Stimulated activated naive CD8-positive, alpha-beta T cell treated with anti-CD3 and anti-CD28 coated beads, Interleukin-15, amount 100 ng/mL, for 72 hours (primary cell): Measurements from ENCODE around the gene MTR.
"Not testable (repeated sequence)": the region's sequence is repeated elsewhere in the genome, so short reads cannot be mapped to it uniquely, and the experiment has no call there.

Source experiments
- ATAC-seq: fragments of 150-1000 bp; cut with Tn5 transposase; 2 replicates; pipeline ENCODE4 v1.10.0; 2021; ENCODE audit warnings: mild to moderate bottlenecking, moderate library complexity
- DNase-seq, 2 donors: peaks; one replicate each; pipeline ENCODE4 v3.0.0; 2021 to 2022
- H3K27ac Mint-ChIP-seq, 2 donors: one replicate each; pipeline ENCODE4 v1.8.0; 2022; ENCODE audit warnings: mild to moderate bottlenecking in 2 of 2, mixed read lengths in 2 of 2, moderate library complexity in 2 of 2
- H3K27me3 Mint-ChIP-seq: one replicate; pipeline ENCODE4 v1.8.0; 2022; ENCODE audit warnings: mixed read lengths
- H3K4me1 Mint-ChIP-seq: one replicate; pipeline ENCODE4 v1.8.0; 2022; ENCODE audit warnings: mild to moderate bottlenecking, mixed read lengths
- H3K4me3 Mint-ChIP-seq, 2 donors: one replicate each; pipeline ENCODE4 v1.8.0; 2022; ENCODE audit warnings: mild to moderate bottlenecking in 2 of 2, mixed read lengths in 2 of 2, moderate library complexity in 1 of 2
- H3K9me3 Mint-ChIP-seq, 2 donors: one replicate each; pipeline ENCODE4 v1.8.0; 2022; ENCODE audit warnings: mixed read lengths in 2 of 2

MTR gene

GRCh38 chr1:236887081-236887480 lies 92.0 kb downstream of the MTR start:
- H3K27ac Mint-ChIP-seq = peak overlapping the region in 1 of 2 donors; percentile 62
- H3K9me3 Mint-ChIP-seq = no peaks in the 10 kb centered on the region
- ATAC-seq (no peak), DNase-seq (no peak)
- H3K4me1 Mint-ChIP-seq = no peaks in the 10 kb centered on the region
- H3K27me3 Mint-ChIP-seq = no peaks in the 10 kb centered on the region
- H3K4me3 Mint-ChIP-seq = no peak overlapping the region

- Mint-ChIP-seq H3K27me3 (no peaks in the 10 kb centered on the region), H3K4me3 (no peak overlapping the region), H3K4me1 (no peaks in the 10 kb centered on the region), H3K27ac (peak overlapping the region in 1 of 2 donors; percentile 62), H3K9me3 (no peaks in the 10 kb centered on the region)
- ATAC-seq (no peak), DNase-seq (no peak)
These were observed 93.0 kb downstream of the MTR start for GRCh38 chr1:236888126-236888525.

- ATAC-seq (no peak), DNase-seq (no peak)
- H3K27me3 Mint-ChIP-seq = no peaks in the 10 kb centered on the region
- H3K27ac Mint-ChIP-seq = no peak overlapping the region
- no peak overlapping the region for H3K4me3 Mint-ChIP-seq
- no peaks in the 10 kb centered on the region for H3K9me3 Mint-ChIP-seq
- no peaks in the 10 kb centered on the region for H3K4me1 Mint-ChIP-seq
These were observed 93.8 kb downstream of the MTR start for GRCh38 chr1:236888903-236889302.

GRCh38 chr1:236890152-236891056 lies 95.3 kb downstream of the MTR start:
- Mint-ChIP-seq H3K4me1 (no peaks in the 10 kb centered on the region), H3K9me3 (no peaks in the 10 kb centered on the region), H3K27me3 (no peaks in the 10 kb centered on the region), H3K27ac (no peak overlapping the region), H3K4me3 (no peak overlapping the region)
- DNase-seq (no peak), ATAC-seq (no peak)

- no peak for DNase-seq
- H3K27me3 Mint-ChIP-seq = no peaks in the 10 kb centered on the region
These were observed 98.8 kb downstream of the MTR start for GRCh38 chr1:236893626-236894545.

GRCh38 chr1:236895665-236896387 lies 100.7 kb downstream of the MTR start:
- Mint-ChIP-seq H3K27me3 (no peaks in the 10 kb centered on the region), H3K27ac (no peak overlapping the region), H3K4me1 (no peaks in the 10 kb centered on the region), H3K4me3 (no peak overlapping the region), H3K9me3 (peaks cover 3 to 4% of the 10 kb centered on the region in 2 donors)
- ATAC-seq (no peak), DNase-seq (no peak)

More at GRCh38 chr1:236893626-236894545, 98.8 kb downstream of the MTR start:
- Mint-ChIP-seq H3K9me3 (no peaks in the 10 kb centered on the region), H3K4me1 (no peaks in the 10 kb centered on the region), H3K4me3 (no peak overlapping the region), H3K27ac (peak overlapping the region; percentile 21 to 77)
- ATAC-seq = no peak

GRCh38 chr1:236896716-236897115 lies 101.6 kb downstream of the MTR start:
- Mint-ChIP-seq H3K27me3 (no peaks in the 10 kb centered on the region), H3K9me3 (peaks cover 9 to 11% of the 10 kb centered on the region in 2 donors), H3K27ac (no peak overlapping the region)

GRCh38 chr1:236904892-236905741 lies 110.0 kb downstream of the MTR start:
- Mint-ChIP-seq H3K4me1 (peaks cover 9% of the 10 kb centered on the region), H3K4me3 (no peak overlapping the region), H3K9me3 (peaks cover 9 to 36% of the 10 kb centered on the region in 2 donors), H3K27ac (no peak overlapping the region), H3K27me3 (no peaks in the 10 kb centered on the region)
- DNase-seq = no peak
- ATAC-seq = peak; percentile 85

More at GRCh38 chr1:236896716-236897115, 101.6 kb downstream of the MTR start:
- Mint-ChIP-seq H3K4me3 (no peak overlapping the region), H3K4me1 (no peaks in the 10 kb centered on the region)
- ATAC-seq = no peak
- DNase-seq = no peak

- H3K4me1 Mint-ChIP-seq = peaks cover 9% of the 10 kb centered on the region
- ATAC-seq (no peak), DNase-seq (no peak)
- peaks cover 0 to 26% of the 10 kb centered on the region in 2 donors for H3K9me3 Mint-ChIP-seq
- no peak overlapping the region for H3K4me3 Mint-ChIP-seq
- H3K27me3 Mint-ChIP-seq = no peaks in the 10 kb centered on the region
- no peak overlapping the region for H3K27ac Mint-ChIP-seq
These were observed 112.1 kb downstream of the MTR start for GRCh38 chr1:236907205-236907604.

- ATAC-seq (no peak), DNase-seq (no peak)
- Mint-ChIP-seq H3K4me1 (peaks cover 14% of the 10 kb centered on the region), H3K9me3 (peaks cover 0 to 26% of the 10 kb centered on the region in 2 donors), H3K27ac (no peak overlapping the region), H3K4me3 (no peak overlapping the region), H3K27me3 (no peaks in the 10 kb centered on the region)
These were observed 113.6 kb downstream of the MTR start for GRCh38 chr1:236908669-236909068.

- not testable (repeated sequence) for DNase-seq, H3K4me3 Mint-ChIP-seq, H3K4me1 Mint-ChIP-seq, H3K27me3 Mint-ChIP-seq, ATAC-seq
- Mint-ChIP-seq H3K9me3 (peaks cover 0 to 26% of the 10 kb centered on the region in 2 donors), H3K27ac (peak overlapping the region in 1 of 2 donors; percentile 27)
These were observed 116.0 kb downstream of the MTR start for GRCh38 chr1:236911047-236911446.

GRCh38 chr1:236913371-236914037 lies 118.4 kb downstream of the MTR start:
- DNase-seq (no peak), ATAC-seq (peak; percentile 95)
- H3K4me1 Mint-ChIP-seq = peaks cover 6% of the 10 kb centered on the region
- H3K27me3 Mint-ChIP-seq = no peaks in the 10 kb centered on the region
- H3K4me3 Mint-ChIP-seq = no peak overlapping the region
- H3K27ac Mint-ChIP-seq = no peak overlapping the region
- peaks cover 4 to 21% of the 10 kb centered on the region in 2 donors for H3K9me3 Mint-ChIP-seq

GRCh38 chr1:236914375-236914774 lies 119.3 kb downstream of the MTR start:
- H3K27ac Mint-ChIP-seq = no peak overlapping the region
- H3K9me3 Mint-ChIP-seq = peaks cover 6 to 15% of the 10 kb centered on the region in 2 donors
- H3K4me3 Mint-ChIP-seq = no peak overlapping the region
- DNase-seq (no peak), ATAC-seq (no peak)
- peaks cover 6% of the 10 kb centered on the region for H3K4me1 Mint-ChIP-seq
- no peaks in the 10 kb centered on the region for H3K27me3 Mint-ChIP-seq
